HG02623 (cell line): Measurements from ENCODE around the gene CYP19A1.

ENCODE experiments used
- ATAC-seq: cut with Tn5 transposase; IDR thresholded peaks from one replicate; pipeline ENCODE4 v1.9.1; 2021; ENCODE audit warnings: moderate library complexity; ENCODE audit not compliant: unreplicated experiment

CYP19A1 gene

DNA sequence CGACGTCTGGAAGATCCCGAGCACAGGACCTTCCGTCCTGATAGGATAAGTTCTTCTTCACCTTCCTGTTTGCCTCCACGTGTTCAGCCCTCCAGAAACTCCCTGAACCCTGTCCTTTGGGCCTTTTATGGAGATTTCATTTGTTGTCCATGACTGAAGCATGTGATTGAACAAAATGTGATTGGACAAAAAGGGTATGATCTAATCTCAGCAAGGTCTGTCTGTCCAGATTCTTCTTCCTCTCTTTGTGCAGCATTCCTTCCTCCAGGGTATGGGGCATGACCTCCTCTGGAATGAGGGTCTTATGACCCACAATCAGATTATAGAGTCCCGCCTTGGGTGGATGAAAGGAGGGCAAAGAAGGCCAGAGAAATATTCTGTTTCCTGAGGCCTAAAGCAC, at the start of gene CYP19A1:
TSS of gene CYP19A1 (minus strand) at position 101 of the 400 bp plus-strand sequence. CDS start 95,684 bp downstream, outside the sequence.
- no peak for ATAC-seq

DNA sequence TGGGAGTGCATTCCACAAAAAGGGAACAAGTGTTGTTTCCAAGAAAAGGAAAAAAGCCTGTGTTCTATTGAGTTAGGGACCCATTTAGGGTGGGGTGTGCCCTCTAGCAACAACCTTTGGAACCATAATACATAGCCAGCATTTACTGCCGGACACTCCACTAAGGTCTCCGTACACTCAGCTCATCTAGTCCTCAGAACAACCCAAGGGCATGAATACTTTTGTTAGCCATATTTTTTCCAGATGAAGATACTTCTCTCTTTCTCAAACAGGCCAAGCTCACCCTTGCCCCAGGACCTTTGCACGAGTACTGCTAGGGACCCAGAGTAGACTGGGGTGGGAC, 49.3 kb upstream of the CYP19A1 start:
- ATAC-seq = no peak

DNA sequence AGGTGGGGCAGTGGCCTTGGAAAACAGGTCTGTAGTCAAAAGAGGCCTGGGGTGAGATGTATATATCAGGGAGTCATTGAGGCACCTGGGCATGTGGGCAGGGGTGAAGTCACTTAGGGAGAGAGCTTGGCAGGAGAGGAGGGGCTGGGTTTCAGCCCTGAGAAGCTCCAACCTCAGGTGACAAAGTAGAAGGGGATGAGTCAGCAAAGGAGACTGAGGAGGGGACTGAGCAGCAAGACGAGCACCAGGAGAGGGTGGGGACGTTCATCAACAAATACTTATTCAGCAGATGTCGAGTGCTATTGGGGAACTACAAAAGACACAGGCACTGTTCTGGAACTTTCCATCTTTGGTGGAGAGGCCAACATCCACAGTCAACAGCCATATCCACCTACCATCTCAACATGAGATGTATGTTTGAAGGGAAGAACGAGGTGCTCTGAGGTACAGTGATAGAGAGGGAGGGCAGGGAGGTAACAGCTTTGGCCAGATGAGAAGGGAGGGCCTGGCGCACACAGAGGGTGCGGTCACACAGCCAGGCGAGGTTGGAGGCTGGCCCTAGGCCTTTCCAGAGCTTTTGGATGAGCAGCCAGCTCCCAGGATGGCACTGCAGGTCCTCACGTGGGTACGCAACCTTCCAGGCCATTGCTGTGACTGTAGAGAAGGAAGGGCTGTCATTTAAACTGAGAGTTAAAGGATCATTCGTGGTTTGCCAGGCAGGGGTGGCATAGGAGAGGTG, 48.7 kb upstream of the CYP19A1 start:
- no peak for ATAC-seq

DNA sequence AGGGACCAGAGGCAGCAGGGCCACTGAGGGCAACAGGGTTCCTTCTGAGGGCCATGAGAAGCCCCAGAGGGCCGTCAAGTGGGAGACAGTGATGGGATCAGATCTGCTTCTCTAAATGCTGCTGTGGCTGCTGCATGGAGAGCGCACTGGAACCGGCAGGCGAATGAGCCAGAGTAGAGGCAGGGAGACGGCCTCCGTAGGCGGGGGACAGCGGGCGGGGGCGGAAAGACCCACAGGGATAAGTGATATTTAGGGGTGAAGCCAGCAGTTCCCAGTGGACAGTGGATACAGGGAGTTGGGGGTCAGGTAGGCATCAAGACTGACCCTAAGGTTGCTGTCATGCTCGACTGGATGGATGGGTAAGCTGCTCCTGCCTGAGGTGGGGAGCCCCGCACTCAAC, 48.1 kb upstream of the CYP19A1 start:
- ATAC-seq = no peak

DNA sequence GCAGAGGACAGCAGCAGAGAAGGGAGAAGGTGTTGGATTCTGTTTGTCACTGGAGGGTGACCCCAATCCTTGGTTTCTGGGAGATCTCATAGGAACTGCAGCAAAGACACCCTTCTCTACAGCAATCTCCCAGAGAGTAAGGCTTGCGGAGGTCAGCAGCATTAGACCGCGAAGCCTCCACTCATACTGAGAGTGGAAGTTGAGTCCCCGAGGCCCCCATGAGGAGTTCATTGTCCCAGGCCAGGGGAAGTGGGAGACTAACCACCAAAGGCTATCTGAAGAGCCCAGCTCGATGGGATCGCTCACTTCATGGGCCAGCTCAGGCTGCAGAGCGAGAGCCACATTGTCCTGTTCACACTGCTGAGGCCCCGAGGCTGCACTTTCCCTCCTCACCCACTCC, 47.6 kb upstream of the CYP19A1 start:
- no peak for ATAC-seq

DNA sequence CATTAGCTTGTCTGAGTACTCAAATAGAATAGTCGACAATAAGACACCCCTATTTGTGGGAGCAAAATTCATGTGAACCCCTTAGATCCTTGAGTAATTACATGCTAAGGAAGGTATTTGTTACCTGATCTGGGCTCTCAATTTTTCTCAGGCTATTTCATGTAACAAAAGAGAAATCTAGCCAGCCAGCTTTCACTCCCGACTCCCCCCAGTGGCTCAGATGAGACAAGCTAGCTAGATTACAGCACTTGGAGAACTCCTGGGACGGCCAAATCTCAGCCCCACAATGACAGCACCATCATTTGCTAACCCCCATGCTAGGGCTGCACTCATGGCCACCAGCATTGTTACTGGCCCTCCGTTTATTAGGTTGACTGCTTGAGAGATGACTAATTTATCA, 44.4 kb upstream of the CYP19A1 start:
- no peak for ATAC-seq

DNA sequence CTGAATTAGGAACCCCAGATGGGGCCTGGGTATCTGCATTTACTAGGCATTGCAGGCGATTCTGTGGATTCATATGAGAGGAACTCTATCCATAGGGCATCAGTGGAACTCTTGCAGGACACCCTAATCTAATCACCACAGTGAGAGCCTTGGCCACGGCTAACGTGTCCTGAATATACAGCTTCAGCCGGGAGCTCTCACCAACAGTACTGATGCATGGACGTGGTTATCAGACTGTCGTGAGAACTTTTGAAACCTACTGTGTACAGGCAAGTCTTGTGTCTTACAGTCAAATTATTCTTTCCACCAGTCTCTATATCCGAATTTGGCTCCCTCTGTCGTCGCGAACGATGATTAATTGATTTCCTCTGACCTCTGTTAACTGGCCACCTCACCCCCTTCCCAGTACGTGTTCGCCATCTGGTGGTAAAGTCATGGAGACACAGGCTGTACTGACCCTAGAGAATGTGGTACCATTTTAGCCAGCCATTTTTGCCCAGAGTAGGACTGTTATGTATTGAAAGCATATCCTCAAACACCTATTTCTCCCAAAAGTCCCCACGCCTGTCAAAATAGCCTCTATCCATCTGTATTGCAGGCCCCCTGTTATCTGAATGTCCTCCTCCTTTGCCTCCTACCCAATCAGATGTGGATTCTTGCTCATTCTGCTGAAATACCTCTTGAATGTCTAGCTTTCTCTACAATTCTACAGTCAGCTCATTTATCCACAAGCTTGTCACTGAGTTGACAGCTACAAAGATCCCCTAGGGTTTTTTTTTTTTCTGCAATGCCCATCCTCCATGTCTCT, 42.8 kb upstream of the CYP19A1 start:
- no peak for ATAC-seq

DNA sequence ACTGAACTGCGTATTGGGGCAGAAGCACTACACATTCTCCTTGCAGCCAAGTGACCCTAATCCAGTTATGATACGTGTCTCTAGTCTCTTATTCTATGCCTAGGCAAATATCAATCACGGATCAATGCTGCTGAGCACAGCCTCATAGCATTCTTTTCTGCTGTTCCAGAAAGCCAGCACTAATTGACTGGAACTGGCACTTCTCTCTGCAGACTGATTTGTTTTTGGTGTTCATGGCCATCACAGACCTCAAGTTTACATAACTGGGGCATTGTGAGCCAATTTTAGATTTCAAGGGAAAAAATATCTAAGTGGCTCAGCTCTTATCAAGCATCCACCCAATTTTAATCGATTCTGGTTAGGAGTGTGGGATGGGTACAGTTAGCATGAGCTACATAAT, 41.0 kb upstream of the CYP19A1 start:
- ATAC-seq = no peak

DNA sequence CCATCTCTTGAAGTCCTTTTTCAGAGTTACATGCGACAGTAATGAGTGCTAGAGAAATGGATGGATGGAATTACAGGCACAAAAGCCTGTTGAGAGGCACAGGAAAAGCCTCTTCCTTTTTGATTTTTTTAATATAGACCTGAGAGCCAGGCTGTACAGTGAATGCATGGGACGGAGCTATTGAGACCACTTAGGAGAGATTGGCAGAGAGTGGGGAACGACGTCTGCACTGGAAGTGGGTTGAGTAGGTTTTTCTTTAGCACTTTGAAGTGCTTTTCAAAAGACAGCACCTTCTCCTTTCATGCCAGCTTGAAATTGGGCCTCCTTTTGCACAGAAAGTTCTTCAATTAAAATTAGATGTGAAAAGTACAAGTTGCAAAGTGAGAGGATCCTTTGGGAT, 40.0 kb upstream of the CYP19A1 start:
- ATAC-seq = no peak

DNA sequence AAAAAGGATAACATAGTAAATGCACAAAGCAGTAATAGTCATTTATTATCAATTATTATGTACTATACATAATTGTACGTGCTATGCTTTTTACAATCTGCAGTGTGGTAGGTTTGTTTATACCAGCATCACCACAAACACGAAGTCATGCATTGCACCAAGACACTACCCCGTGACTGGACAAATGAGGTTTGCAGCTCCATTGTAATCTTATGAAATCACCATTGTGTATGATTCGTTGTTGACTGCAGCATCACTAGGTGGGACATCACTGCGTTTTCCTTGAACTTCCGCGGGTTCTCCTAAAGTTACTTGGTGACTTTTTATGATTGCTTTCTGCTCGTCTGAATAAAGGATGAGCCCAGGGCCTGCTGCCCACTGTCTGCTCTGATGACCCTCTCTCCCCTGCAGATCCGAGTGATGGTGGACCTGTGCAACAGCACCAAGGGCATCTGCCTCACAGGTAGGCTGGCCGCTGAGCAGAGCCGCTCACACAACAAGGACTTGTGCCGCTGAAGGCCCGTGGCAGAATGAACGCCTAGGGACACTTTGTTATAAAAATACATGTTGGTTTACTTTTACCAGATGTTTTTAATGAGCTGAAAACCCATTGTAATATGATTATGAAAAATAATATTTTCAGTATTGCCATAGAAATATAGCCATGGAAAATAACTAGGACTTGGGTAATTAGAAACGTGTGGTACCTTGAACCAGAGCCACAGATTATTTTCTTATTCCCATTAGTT, 38.8 kb upstream of the CYP19A1 start:
- no peak for ATAC-seq

DNA sequence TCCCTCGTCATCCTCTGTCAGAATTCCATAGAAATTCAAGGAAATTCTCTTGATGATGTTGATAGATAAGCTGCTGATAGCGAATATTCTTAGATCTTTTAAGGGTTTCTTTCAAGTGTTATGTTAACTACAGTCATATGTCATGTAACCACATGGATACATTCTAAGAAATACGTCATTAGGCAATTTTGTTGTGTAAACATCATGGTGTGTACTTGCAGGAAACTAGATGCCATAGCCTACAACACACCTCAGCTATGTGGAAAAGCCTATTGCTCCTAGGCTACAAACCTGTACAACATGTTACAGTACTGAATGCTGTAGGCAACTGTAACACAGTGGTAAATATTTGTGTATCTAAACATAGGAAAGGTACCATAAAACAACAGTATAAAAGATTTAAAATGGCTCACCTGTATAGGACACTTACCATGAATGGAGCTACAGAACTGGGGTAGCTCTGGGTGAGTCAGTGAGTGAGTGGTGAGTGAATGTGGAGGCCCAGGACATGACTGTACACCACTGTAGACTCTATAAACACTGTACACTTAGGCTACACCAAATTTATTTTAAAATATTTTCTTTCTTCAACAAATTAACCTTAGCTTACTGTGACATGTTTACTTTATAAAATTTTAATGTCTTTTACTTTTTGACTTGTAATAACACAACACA, 37.7 kb upstream of the CYP19A1 start:
- no peak for ATAC-seq

DNA sequence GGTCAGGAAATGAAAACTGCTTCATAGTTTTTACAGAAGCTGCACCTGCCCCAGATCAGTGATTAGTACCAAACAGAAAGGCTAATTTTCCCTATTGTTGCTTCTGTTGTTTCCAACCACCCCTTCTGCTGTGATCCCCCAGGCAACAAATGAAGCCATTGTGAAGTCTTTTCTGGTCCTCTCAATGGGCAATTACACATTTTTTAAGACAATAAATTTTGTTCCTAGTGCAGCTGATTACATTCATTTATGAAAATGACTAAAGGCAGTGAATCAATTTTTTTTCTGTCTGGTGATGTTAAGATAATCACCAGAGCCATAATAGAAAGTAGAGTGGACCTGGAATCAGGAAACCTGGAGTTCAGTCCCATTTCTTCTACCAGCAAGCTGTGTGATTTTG, 35.7 kb upstream of the CYP19A1 start:
- ATAC-seq = no peak

DNA sequence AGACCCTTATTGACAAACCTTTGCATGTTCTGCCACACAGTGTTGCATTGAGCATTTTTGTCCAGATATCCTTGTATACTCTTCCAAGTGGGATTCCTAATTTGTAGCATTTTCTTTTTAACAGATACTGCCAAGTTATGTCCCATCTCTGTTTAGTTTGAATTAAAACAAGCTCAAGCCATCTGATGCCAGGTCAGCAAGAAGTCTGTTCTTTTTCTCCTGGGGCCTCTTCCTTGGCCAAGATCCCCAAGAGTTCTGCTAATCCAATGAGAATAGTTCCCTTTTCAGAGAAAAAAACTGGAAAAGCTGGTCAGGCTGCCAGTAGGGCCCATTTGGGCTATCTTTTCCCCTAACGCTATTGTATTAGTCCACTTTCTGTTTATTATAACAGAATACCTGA, 32.9 kb upstream of the CYP19A1 start:
- ATAC-seq = no peak

DNA sequence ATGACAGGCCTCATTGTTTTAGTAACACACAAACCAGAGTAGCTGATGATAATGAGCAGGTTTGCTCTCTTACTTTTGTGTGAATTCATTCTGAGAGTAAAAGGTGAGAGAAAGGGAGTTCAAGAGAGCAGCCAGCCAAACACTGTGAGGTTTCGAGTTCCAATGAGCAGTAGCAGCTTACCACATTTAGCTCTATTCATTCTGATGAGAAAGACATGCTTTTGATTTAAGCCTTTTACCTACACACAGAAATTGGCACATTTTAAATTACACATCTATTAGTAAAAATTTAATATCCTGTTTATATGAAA, 31.0 kb upstream of the CYP19A1 start:
- ATAC-seq = no peak

DNA sequence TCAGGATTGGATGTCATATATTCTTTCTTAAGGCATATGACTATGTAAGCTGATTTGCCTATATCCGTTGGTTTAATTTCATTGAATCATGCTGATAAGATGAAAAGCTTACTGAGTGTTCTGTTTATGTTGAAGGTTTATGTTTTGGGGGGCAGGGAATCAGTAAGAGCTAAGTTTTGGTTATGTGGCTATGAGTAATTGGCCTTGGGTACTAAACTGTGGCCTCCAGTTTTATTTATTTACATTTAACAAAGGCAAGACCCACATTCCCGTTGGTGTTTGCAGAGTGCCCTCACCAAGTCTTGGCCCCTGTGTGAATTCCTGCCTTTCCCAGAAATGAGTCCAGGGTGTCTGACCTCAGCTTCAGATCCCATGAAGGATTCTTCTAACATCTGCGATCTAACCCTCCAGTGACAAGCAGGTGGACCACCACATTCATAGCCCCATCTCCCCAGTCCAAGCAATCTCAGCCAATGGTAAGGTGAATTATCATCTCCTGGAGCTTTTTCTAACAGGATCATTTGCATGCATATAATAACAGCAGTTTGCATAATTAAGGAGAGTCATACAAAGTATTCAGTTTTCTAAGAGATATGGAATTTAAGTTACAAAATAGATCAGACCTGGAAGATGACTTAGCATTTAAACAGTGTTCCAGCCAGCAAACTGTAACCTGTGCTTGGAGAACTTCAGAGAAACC, 30.5 kb upstream of the CYP19A1 start:
- ATAC-seq = no peak

DNA sequence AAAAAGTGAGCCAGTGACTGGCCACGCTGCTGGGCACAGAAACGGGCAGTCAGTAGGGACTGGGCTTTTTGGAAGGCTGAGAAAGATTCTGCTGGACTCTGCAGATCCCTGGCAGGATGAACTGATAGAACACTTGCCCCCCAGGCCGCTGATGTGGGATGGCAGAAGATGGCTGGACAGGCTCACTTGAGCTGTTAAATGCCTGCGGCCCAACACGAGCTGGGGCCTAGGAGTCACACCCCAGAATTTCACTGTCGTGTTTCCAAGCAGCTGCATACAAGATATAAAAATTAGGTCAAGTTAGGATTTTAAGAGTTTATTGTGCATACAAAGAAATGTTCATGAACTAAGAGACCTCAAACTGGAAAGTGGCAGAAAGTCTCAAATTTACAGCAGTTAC, 29.9 kb upstream of the CYP19A1 start:
- ATAC-seq = no peak

DNA sequence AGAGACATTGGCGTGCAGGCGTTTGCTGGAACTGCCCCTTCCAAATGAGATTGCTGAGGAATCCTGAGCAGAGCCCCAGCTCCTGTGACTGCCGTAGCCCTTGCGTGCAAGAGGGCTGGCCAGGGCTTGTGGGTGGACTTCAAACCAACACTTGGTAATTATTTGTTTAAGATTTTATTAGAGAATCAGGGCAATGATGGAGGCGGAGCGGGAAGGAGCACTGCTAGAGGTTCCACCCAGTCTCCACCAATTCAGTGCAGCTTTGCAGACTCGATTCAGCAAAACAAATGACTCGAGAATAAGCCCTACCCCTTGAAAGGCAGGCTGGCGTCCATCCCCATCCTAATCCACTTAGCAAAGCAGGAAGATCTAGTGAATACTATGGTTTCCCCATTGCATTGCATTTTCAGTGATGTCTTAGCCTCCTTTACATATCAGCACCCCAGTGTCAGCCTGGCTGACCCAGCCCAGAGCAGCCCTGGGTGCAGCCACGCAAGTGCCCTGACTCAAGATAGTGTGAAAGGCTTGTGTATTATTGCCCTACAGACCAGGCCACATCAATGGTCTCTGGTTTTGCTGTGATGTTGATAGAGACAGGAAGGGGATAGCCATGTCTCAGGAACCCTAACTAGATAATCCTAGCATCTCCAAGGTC, 29.1 kb upstream of the CYP19A1 start:
- ATAC-seq = no peak

DNA sequence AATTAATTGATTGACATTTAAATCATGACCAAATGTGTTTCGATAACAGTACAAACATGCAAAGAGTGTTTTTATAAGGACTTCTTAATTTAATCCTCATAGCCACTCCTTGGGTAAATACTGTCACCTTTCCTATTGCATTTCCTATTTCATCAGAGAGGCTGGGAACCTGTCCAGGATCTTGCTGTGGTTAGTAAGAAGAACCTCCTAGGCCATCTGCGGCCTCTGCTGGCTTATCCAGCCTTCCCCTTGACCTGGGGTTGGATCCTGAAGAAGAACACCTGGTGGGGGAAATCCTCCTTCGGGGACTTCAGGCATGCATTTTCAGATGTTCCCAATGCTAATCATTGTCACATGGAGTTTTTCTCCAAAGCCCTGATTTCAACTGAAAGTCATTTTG, 28.5 kb upstream of the CYP19A1 start:
- ATAC-seq = no peak

DNA sequence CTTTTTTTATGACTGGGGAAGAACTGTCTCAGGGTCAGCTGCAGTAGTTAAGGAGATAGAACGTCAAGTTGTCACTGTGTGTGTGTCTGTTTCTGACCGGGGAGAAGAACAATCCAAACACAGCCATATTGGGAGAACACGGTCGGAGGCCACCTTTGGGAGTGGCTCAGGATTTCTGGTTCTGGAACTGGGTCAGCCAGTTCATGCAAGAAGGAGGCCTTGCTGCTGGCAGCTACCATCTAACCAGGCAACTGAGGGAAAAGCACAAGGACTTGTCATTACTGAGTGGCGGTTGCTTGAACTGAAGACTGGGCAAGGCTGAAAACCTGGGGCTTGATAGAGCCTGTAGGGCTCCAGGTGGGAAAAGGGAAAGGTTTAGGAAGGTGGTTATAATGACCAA, 27.7 kb upstream of the CYP19A1 start:
- ATAC-seq = no peak

DNA sequence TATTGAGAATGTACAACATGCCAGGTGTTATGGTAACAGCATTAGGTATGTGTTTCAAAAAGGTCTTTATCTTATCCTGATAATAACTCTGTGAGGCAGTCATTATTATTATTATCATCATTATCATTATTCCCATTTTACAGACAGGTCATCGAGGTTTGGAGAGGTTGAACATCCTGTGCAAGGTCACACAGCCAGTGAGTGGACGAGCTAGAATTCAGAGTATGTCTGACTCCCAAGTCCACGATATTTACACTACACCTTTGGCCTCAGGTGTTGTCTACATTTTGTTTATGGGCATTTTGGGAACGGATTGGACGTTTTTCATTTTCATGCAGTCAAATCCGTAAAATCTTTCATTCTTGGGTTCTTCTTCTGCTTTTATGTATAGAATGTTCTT, 27.0 kb upstream of the CYP19A1 start:
- no peak for ATAC-seq
